ENCODE results near the gene CCDC89. TPM values are rescaled to one million over a fixed set of nuclear protein-coding genes. Genes with fewer than 3 reads are reported as not detected.
"Not testable (repeated sequence)": the region's sequence is repeated elsewhere in the genome, so short reads cannot be mapped to it uniquely, and the experiment has no call there.

The CCDC89 gene
- total and polyA plus RNA-seq, 9 of the 15 experiments (the other 6 are each of a cell fraction or from before 2014, with no cell fraction given) = 0.07 to 0.09 TPM; not detected in 7

- in situ Hi-C loops (cut with MboI) (no loop called here), intact Hi-C loops (cut with micrococcal nuclease) (no loop called here)
- ChIA-PET CTCF (ENCODE audit: low intra/inter-chr PET ratio) (no interaction called here), POLR2A (interaction anchor here (0.9 to 10.1 kb wide), 2 partner anchors 6 to 8 kb away, joined by 4 to 145 read pairs; partner anchors contain the start of genes CREBZF and TMEM126A)
- Histone ChIP-seq H3K36me3 (ENCODE audit: control insufficient read depth, insufficient read depth, low read length) (peaks cover 84% of the 10 kb centered on the region), H3K4me3 (no peak overlapping the region), H3K9me3 (replicated peaks; ENCODE audit: control insufficient read depth, insufficient read depth, low read depth, low read length) (no peaks in the 10 kb centered on the region), H4K20me1 (replicated peaks; ENCODE audit: control insufficient read depth, insufficient read depth, low read length) (peaks cover 4% of the 10 kb centered on the region; the same call in 1 of the 2 replicates), H2AFZ (ENCODE audit: low read depth, low read length) (no peak overlapping the region), H3K4me2 (ENCODE audit: insufficient read depth, low read length) (no peak overlapping the region), H3K27me3 (ENCODE audit: control insufficient read depth in 2 of 2, insufficient read depth in 2 of 2, low read length in 2 of 2) (no peaks in the 10 kb centered on the region), H3K4me1 (replicated peaks in 1 of 2; ENCODE audit: control insufficient read depth in 2 of 2, insufficient read depth in 2 of 2, low read length in 2 of 2) (peaks cover 5 to 24% of the 10 kb centered on the region in 2 experiments; a peak in 4 of 5 replicates), H3K9me1 (ENCODE audit: control insufficient read depth, insufficient read depth, low read length) (no peaks in the 10 kb centered on the region), H3K9ac (ENCODE audit: insufficient read depth in 1 of 2, low read depth in 2 of 2, low read length in 2 of 2) (no peak overlapping the region), H3K27ac (ENCODE audit: extremely low read depth, low read depth, low read length) (no peak overlapping the region), H3K79me2 (ENCODE audit: control insufficient read depth, insufficient read depth, low read length) (peaks cover 76% of the 10 kb centered on the region)
- WGBS (ENCODE audit: insufficient coverage, low coverage, missing lambda C conversion rate) = 82% methylated on average over 1 of the region's 1 CpG
- FAIRE-seq (no peak), DNase-seq (ENCODE audit: extremely low read depth in 1 of 4, low spot score in 3 of 4) (no peak), ATAC-seq (no peak)
- TF ChIP-seq ETV1 (tag; conservative IDR thresholded peaks at IDR 0.05; ENCODE audit: low read depth) (no peak), POLR2A (conservative IDR thresholded peaks at IDR 0.05) (peak; percentile 31; the same call in 1 of the 2 replicates), POLR3A (IDR thresholded peaks at IDR 0.05; ENCODE audit: borderline replicate concordance, extremely low read depth, insufficient read depth, insufficient read length) (no peak)
- no TSS peak for BruUV-seq (replicated peaks)
Observed at GRCh38 chr11:85656777-85657176, 29.2 kb downstream of the CCDC89 start.

- 70% methylated on average over 3 of the region's 4 CpGs for WGBS (ENCODE audit: insufficient coverage, low coverage, missing lambda C conversion rate)
- intact Hi-C loops (cut with micrococcal nuclease); H3K9me3 ChIP-seq (replicated peaks; ENCODE audit: control insufficient read depth, insufficient read depth, low read depth, low read length); in situ Hi-C loops (cut with MboI); H2AFZ ChIP-seq (ENCODE audit: low read depth, low read length); BruUV-seq (replicated peaks); CTCF ChIA-PET (ENCODE audit: low intra/inter-chr PET ratio); H3K9me1 ChIP-seq (ENCODE audit: control insufficient read depth, insufficient read depth, low read length); H3K27ac ChIP-seq (ENCODE audit: extremely low read depth, low read depth, low read length); H3K4me3 ChIP-seq; H3K27me3 ChIP-seq (ENCODE audit: control insufficient read depth in 2 of 2, insufficient read depth in 2 of 2, low read length in 2 of 2); H3K9ac ChIP-seq (ENCODE audit: insufficient read depth in 1 of 2, low read depth in 2 of 2, low read length in 2 of 2); H3K4me2 ChIP-seq (ENCODE audit: insufficient read depth, low read length); DNase-seq (ENCODE audit: extremely low read depth in 1 of 4, low spot score in 3 of 4); FAIRE-seq; H4K20me1 ChIP-seq (replicated peaks; ENCODE audit: control insufficient read depth, insufficient read depth, low read length): not testable (repeated sequence)
- TF ChIP-seq POLR2B (IDR thresholded peaks at IDR 0.05; ENCODE audit: low read depth, partially characterized antibody) = peak; percentile 31
- peak; percentile 61 for TF ChIP-seq POLR2A (conservative IDR thresholded peaks at IDR 0.05)
- TF ChIP-seq SUPT5H (IDR thresholded peaks at IDR 0.05) = peak; percentile 74
- peaks cover 5 to 29% of the 10 kb centered on the region in 2 experiments; a peak in 4 of 5 replicates for H3K4me1 ChIP-seq (replicated peaks in 1 of 2; ENCODE audit: control insufficient read depth in 2 of 2, insufficient read depth in 2 of 2, low read length in 2 of 2)
- peak; percentile 1; the same call in 2 of the 3 replicates for ATAC-seq
- H3K79me2 ChIP-seq (ENCODE audit: control insufficient read depth, insufficient read depth, low read length) = peaks cover 64% of the 10 kb centered on the region
- POLR2A ChIA-PET = interaction anchor here (0.6 to 7.8 kb wide), 4 partner anchors 6 to 27 kb away, joined by 3 to 145 read pairs (median 6); partner anchors contain the start of genes CREBZF, DLG2 and TMEM126B
- peaks cover 68% of the 10 kb centered on the region for H3K36me3 ChIP-seq (ENCODE audit: control insufficient read depth, insufficient read depth, low read length)
Observed at GRCh38 chr11:85654343-85654742, 31.7 kb downstream of the CCDC89 start.
